ENCODE data around the gene MAD1L1. TPM values are rescaled to one million over a fixed set of nuclear protein-coding genes. Genes with fewer than 3 reads are reported as not detected.
"Not testable (repeated sequence)": the region's sequence is repeated elsewhere in the genome, so short reads cannot be mapped to it uniquely, and the experiment has no call there.

The MAD1L1 gene
- total and polyA plus RNA-seq, 2 donors (not counting 1 experiment from before 2014, with no cell fraction given) = 9.8 to 29.4 TPM

DNA sequence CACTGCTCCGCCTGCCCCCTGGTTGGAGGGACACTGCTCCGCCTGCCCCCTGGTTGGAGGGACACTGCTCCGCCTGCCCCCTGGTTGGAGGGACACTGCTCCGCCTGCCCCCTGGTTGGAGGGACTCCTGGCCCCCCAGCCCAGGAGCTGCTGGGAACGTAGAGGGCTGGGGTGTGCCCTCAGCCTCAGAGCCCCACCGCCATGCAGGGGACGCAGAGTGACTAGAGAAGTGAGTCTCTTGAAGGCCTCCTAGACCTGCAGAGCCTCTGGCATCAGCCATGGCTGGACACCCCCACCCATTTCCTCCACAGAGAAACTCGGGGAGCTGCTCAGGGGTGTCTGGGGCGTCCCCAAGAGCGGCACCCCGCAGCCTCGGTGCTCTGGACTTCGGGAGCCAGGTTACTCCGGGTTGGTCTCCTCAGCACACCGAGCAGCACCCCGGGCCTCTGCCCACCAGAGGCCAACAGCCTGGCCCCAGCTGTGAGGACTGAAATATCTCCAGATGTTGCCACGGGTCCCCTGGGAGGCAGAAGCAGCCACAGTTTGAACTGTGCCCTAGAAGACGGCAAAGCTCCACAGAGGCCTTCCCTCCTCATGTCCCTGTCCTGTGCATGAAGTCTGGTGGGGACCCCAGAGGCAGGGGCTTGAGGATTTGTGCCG is 370.8 kb downstream of the MAD1L1 start:
- Histone ChIP-seq H3K4me3 (replicated peaks in 1 of 4; ENCODE audit: control extremely low read depth in 1 of 4, insufficient read depth in 1 of 4, low read depth in 3 of 4, low read length in 4 of 4) (no peak overlapping the region), H4K20me1 (ENCODE audit: control insufficient read depth, extremely low read depth, insufficient read depth, low read length) (no peaks in the 10 kb centered on the region), H3K27me3 (ENCODE audit: control insufficient read depth, insufficient read depth, low read length) (no peaks in the 10 kb centered on the region), H3K4me1 (ENCODE audit: control insufficient read depth, extremely low read depth, insufficient read depth, low read length) (peaks cover 3% of the 10 kb centered on the region), H3K9me3 (ENCODE audit: control insufficient read depth, insufficient read depth, low read depth, low read length) (no peaks in the 10 kb centered on the region), H2AFZ (ENCODE audit: low read length) (no peak overlapping the region), H3K4me2 (ENCODE audit: extremely low read depth, insufficient read depth, low read length) (no peak overlapping the region), H3K27ac (ENCODE audit: insufficient read depth, low read length) (no peak overlapping the region), H3K79me2 (ENCODE audit: control insufficient read depth, insufficient read depth, low read length) (no peaks in the 10 kb centered on the region), H3K9ac (ENCODE audit: insufficient read depth, low read length) (no peak overlapping the region), H3K36me3 (ENCODE audit: control insufficient read depth, insufficient read depth, low read length) (no peaks in the 10 kb centered on the region)
- TF ChIP-seq, protein P1, sequence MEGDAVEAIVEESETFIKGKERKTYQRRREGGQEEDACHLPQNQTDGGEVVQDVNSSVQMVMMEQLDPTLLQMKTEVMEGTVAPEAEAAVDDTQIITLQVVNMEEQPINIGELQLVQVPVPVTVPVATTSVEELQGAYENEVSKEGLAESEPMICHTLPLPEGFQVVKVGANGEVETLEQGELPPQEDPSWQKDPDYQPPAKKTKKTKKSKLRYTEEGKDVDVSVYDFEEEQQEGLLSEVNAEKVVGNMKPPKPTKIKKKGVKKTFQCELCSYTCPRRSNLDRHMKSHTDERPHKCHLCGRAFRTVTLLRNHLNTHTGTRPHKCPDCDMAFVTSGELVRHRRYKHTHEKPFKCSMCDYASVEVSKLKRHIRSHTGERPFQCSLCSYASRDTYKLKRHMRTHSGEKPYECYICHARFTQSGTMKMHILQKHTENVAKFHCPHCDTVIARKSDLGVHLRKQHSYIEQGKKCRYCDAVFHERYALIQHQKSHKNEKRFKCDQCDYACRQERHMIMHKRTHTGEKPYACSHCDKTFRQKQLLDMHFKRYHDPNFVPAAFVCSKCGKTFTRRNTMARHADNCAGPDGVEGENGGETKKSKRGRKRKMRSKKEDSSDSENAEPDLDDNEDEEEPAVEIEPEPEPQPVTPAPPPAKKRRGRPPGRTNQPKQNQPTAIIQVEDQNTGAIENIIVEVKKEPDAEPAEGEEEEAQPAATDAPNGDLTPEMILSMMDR (conservative IDR thresholded peaks at IDR 0.05 in 1 of 2, IDR thresholded peaks at IDR 0.05 in 1 of 2; ENCODE audit: low read depth in 1 of 2, low read length in 2 of 2) = no peak
- TF ChIP-seq EZH2 (IDR thresholded peaks at IDR 0.05; ENCODE audit: low read length, missing control alignments) = no peak
- DNase-seq (ENCODE audit: low read depth in 2 of 2) = no peak

DNA sequence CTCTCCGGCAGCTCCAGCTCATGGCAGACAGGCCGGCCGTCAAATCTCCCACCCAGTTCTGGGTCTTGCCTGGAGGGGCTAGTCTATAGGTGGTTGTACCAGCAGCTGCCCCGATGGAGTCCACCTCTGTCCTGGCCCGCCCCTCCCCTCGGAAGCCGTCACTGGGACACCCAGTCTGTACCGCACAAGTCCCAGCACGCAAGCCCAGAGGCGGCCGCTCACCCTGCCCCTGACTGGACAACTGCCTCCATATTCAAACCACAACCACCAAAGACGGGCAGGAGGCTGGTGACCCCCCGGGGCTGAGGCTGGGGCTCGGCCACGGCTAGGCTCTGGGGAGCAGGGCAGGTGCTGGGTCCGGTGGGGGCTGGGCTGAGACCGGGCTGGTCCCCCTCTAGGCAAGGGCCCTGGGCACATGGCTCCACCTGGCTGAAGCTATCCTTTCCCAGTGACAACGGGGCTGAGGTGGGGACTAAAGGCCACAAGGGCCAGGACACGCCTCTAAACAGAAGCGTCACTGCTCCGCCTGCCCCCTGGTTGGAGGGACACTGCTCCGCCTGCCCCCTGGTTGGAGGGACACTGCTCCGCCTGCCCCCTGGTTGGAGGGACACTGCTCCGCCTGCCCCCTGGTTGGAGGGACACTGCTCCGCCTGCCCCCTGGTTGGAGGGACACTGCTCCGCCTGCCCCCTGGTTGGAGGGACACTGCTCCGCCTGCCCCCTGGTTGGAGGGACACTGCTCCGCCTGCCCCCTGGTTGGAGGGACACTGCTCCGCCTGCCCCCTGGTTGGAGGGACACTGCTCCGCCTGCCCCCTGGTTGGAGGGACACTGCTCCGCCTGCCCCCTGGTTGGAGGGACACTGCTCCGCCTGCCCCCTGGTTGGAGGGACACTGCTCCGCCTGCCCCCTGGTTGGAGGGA is 371.6 kb downstream of the MAD1L1 start:
- not testable (repeated sequence) for H3K4me1 ChIP-seq (ENCODE audit: control insufficient read depth, extremely low read depth, insufficient read depth, low read length); H4K20me1 ChIP-seq (ENCODE audit: control insufficient read depth, extremely low read depth, insufficient read depth, low read length); H3K27ac ChIP-seq (ENCODE audit: insufficient read depth, low read length); H3K9ac ChIP-seq (ENCODE audit: insufficient read depth, low read length); H3K4me2 ChIP-seq (ENCODE audit: extremely low read depth, insufficient read depth, low read length); H3K36me3 ChIP-seq (ENCODE audit: control insufficient read depth, insufficient read depth, low read length); H3K27me3 ChIP-seq (ENCODE audit: control insufficient read depth, insufficient read depth, low read length); DNase-seq (ENCODE audit: low read depth in 2 of 2); H3K79me2 ChIP-seq (ENCODE audit: control insufficient read depth, insufficient read depth, low read length); H2AFZ ChIP-seq (ENCODE audit: low read length); H3K4me3 ChIP-seq (replicated peaks in 1 of 4; ENCODE audit: control extremely low read depth in 1 of 4, insufficient read depth in 1 of 4, low read depth in 3 of 4, low read length in 4 of 4); H3K9me3 ChIP-seq (ENCODE audit: control insufficient read depth, insufficient read depth, low read depth, low read length)

GRCh38 chr7:1859266-1860035 is 373.3 kb downstream of the MAD1L1 start:
- TF ChIP-seq, protein P1 (conservative IDR thresholded peaks at IDR 0.05 in 1 of 2, IDR thresholded peaks at IDR 0.05 in 1 of 2; ENCODE audit: low read depth in 1 of 2, low read length in 2 of 2) = no peak
- TF ChIP-seq EZH2 (IDR thresholded peaks at IDR 0.05; ENCODE audit: low read length, missing control alignments) = no peak
- Histone ChIP-seq H2AFZ (ENCODE audit: low read length) (no peak overlapping the region), H3K9ac (ENCODE audit: insufficient read depth, low read length) (no peak overlapping the region), H3K27me3 (ENCODE audit: control insufficient read depth, insufficient read depth, low read length) (no peaks in the 10 kb centered on the region), H3K4me1 (ENCODE audit: control insufficient read depth, extremely low read depth, insufficient read depth, low read length) (peaks cover 3% of the 10 kb centered on the region), H3K36me3 (ENCODE audit: control insufficient read depth, insufficient read depth, low read length) (no peaks in the 10 kb centered on the region), H3K4me3 (replicated peaks in 1 of 4; ENCODE audit: control extremely low read depth in 1 of 4, insufficient read depth in 1 of 4, low read depth in 3 of 4, low read length in 4 of 4) (no peak overlapping the region), H3K4me2 (ENCODE audit: extremely low read depth, insufficient read depth, low read length) (no peak overlapping the region), H4K20me1 (ENCODE audit: control insufficient read depth, extremely low read depth, insufficient read depth, low read length) (no peaks in the 10 kb centered on the region), H3K79me2 (ENCODE audit: control insufficient read depth, insufficient read depth, low read length) (no peaks in the 10 kb centered on the region), H3K9me3 (ENCODE audit: control insufficient read depth, insufficient read depth, low read depth, low read length) (no peaks in the 10 kb centered on the region), H3K27ac (ENCODE audit: insufficient read depth, low read length) (no peak overlapping the region)
- no peak for DNase-seq (ENCODE audit: low read depth in 2 of 2)

Data from fibroblast of lung (primary cell).